ENCODE results near the gene MYF5.

MYF5 gene

GRCh38 chr12:80715713-80716249 lies 931 bp upstream of the MYF5 start:
- H3K4me2 ChIP-seq (ENCODE audit: low read depth, low read length, poor library complexity, severe bottlenecking): no peak overlapping the region
- H3K27me3 ChIP-seq (ENCODE audit: insufficient read depth, low read length, poor library complexity, severe bottlenecking): no peaks in the 10 kb centered on the region
- H3K4me3 ChIP-seq (ENCODE audit: low read length, poor library complexity, severe bottlenecking): no peak overlapping the region

DNA sequence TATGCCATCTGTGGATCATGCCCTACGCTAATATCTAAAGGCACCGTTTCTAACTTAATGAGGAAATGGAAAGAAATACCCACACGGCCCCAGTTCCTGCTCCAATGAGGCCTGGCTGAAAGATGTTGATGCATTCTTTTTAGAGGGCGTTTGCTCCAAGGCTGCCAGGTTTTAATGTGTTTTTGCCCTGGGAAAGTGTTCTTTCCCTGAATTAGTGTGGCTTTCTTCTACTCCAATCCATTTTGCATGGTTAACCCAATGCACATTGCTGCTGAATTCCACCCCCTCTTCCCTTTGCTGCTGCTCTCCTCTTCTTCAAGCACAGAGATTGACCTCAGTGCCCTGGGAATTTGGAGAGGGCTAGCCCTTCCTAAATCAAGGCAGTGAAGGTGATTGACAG lies 1.1 kb downstream of the MYF5 start:
- Histone ChIP-seq H3K9ac (ENCODE audit: low read depth, low read length, poor library complexity, severe bottlenecking) (no peak overlapping the region), H3K27me3 (ENCODE audit: insufficient read depth, low read length, poor library complexity, severe bottlenecking) (no peaks in the 10 kb centered on the region), H3K9me3 (ENCODE audit: insufficient read depth, low read depth, low read length) (no peaks in the 10 kb centered on the region), H3K36me3 (ENCODE audit: insufficient read depth, low read length) (no peaks in the 10 kb centered on the region), H3K4me3 (ENCODE audit: low read length, poor library complexity, severe bottlenecking) (no peak overlapping the region), H3K4me2 (ENCODE audit: low read depth, low read length, poor library complexity, severe bottlenecking) (no peak overlapping the region), H4K20me1 (ENCODE audit: insufficient read depth, low read length, poor library complexity, severe bottlenecking) (no peaks in the 10 kb centered on the region), H3K79me2 (ENCODE audit: insufficient read depth, low read length) (no peaks in the 10 kb centered on the region), H3K4me1 (ENCODE audit: insufficient read depth, low read length, poor library complexity, severe bottlenecking) (no peaks in the 10 kb centered on the region), H2AFZ (ENCODE audit: low read length) (no peak overlapping the region), H3F3A (ENCODE audit: low read depth) (no peaks in the 10 kb centered on the region), H3K9me2 (replicated peaks; ENCODE audit: low read depth, low read length) (no peaks in the 10 kb centered on the region)
- TF ChIP-seq EZH2phosphoT487 (IDR thresholded peaks at IDR 0.05; ENCODE audit: borderline replicate concordance): no peak
- no peak for TF ChIP-seq CTCF (conservative IDR thresholded peaks at IDR 0.05; ENCODE audit: low read length)

More at GRCh38 chr12:80715713-80716249, 931 bp upstream of the MYF5 start:
- Histone ChIP-seq H3K79me2 (ENCODE audit: insufficient read depth, low read length) (no peaks in the 10 kb centered on the region), H4K20me1 (ENCODE audit: insufficient read depth, low read length, poor library complexity, severe bottlenecking) (no peaks in the 10 kb centered on the region), H3F3A (ENCODE audit: low read depth) (no peaks in the 10 kb centered on the region), H2AFZ (ENCODE audit: low read length) (no peak overlapping the region), H3K9me3 (ENCODE audit: insufficient read depth, low read depth, low read length) (no peaks in the 10 kb centered on the region), H3K9me2 (replicated peaks; ENCODE audit: low read depth, low read length) (no peaks in the 10 kb centered on the region), H3K4me1 (ENCODE audit: insufficient read depth, low read length, poor library complexity, severe bottlenecking) (no peaks in the 10 kb centered on the region), H3K36me3 (ENCODE audit: insufficient read depth, low read length) (no peaks in the 10 kb centered on the region), H3K9ac (ENCODE audit: low read depth, low read length, poor library complexity, severe bottlenecking) (no peak overlapping the region)
- TF ChIP-seq EZH2phosphoT487 (IDR thresholded peaks at IDR 0.05; ENCODE audit: borderline replicate concordance): no peak
- no peak for TF ChIP-seq CTCF (conservative IDR thresholded peaks at IDR 0.05; ENCODE audit: low read length)

GRCh38 chr12:80720516-80720915 lies 3.8 kb downstream of the MYF5 start:
- no peaks in the 10 kb centered on the region for H3K4me1 ChIP-seq (ENCODE audit: insufficient read depth, low read length, poor library complexity, severe bottlenecking)
- no peaks in the 10 kb centered on the region for H4K20me1 ChIP-seq (ENCODE audit: insufficient read depth, low read length, poor library complexity, severe bottlenecking)
- no peak overlapping the region for H3K9ac ChIP-seq (ENCODE audit: low read depth, low read length, poor library complexity, severe bottlenecking)
- no peak overlapping the region for H2AFZ ChIP-seq (ENCODE audit: low read length)
- H3K4me3 ChIP-seq (ENCODE audit: low read length, poor library complexity, severe bottlenecking): no peak overlapping the region
- H3K79me2 ChIP-seq (ENCODE audit: insufficient read depth, low read length): no peaks in the 10 kb centered on the region
- TF ChIP-seq CTCF (conservative IDR thresholded peaks at IDR 0.05; ENCODE audit: low read length): no peak
- no peak for TF ChIP-seq EZH2phosphoT487 (IDR thresholded peaks at IDR 0.05; ENCODE audit: borderline replicate concordance)
- no peaks in the 10 kb centered on the region for H3K36me3 ChIP-seq (ENCODE audit: insufficient read depth, low read length)
- H3K9me2 ChIP-seq (replicated peaks; ENCODE audit: low read depth, low read length): no peaks in the 10 kb centered on the region
- no peaks in the 10 kb centered on the region for H3K9me3 ChIP-seq (ENCODE audit: insufficient read depth, low read depth, low read length)
- no peaks in the 10 kb centered on the region for H3F3A ChIP-seq (ENCODE audit: low read depth)
- no peaks in the 10 kb centered on the region for H3K27me3 ChIP-seq (ENCODE audit: insufficient read depth, low read length, poor library complexity, severe bottlenecking)
- H3K4me2 ChIP-seq (ENCODE audit: low read depth, low read length, poor library complexity, severe bottlenecking): no peak overlapping the region

All from Loucy (cell line).